ENCODE measurements around the gene CPS1. TPM values are rescaled to one million over a fixed set of nuclear protein-coding genes. Genes with fewer than 3 reads are reported as not detected.

CPS1 gene
- polyA plus RNA-seq, 1 donor = 657 TPM

DNA sequence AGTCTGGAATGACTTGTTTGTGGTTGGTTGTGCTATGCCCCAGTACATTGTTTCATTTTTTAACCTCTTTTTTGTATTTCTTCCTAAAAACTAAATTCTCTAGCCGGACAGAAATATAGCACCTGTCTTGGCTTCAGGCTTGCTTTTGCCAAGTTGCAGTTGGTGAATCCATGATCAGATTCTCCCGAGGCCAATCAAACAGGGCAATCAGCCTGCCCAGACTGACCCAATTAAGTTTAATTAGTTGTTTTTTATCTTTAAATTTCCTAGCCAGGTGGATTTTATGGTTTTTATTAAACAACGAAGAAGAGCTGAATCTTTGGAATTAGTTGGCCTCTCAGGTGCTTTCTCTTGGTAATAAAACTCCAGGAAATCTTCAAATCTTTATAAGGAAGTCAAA is 162.1 kb downstream of the CPS1 start:
- no peaks in the 10 kb centered on the region for H3K36me3 ChIP-seq (ENCODE audit: control insufficient read depth, insufficient read depth, low read length)
- H3K9me3 ChIP-seq (ENCODE audit: control insufficient read depth, low read depth, low read length) = no peaks in the 10 kb centered on the region
- no peaks in the 10 kb centered on the region for H3K27me3 ChIP-seq (ENCODE audit: control insufficient read depth, insufficient read depth, low read length)
- no peaks in the 10 kb centered on the region for H3K4me1 ChIP-seq (ENCODE audit: control insufficient read depth, insufficient read depth, low read length)
- WGBS (ENCODE audit: insufficient coverage, low lambda C conversion rate) = 50% methylated on average over 1 of the region's 3 CpGs
- H3K4me3 ChIP-seq (ENCODE audit: low read length) = no peak overlapping the region
- H3K27ac ChIP-seq (ENCODE audit: low read length) = no peak overlapping the region
- no peak for DNase-seq

- Histone ChIP-seq H3K27me3 (ENCODE audit: control insufficient read depth, insufficient read depth, low read length) (no peaks in the 10 kb centered on the region), H3K4me1 (ENCODE audit: control insufficient read depth, insufficient read depth, low read length) (no peaks in the 10 kb centered on the region), H3K36me3 (ENCODE audit: control insufficient read depth, insufficient read depth, low read length) (no peaks in the 10 kb centered on the region), H3K9me3 (ENCODE audit: control insufficient read depth, low read depth, low read length) (no peaks in the 10 kb centered on the region), H3K27ac (ENCODE audit: low read length) (no peak overlapping the region), H3K4me3 (ENCODE audit: low read length) (no peak overlapping the region)
- no peak for DNase-seq
- no CpG with 5 or more reads among the region's 3 CpGs for WGBS (ENCODE audit: insufficient coverage, low lambda C conversion rate)
Observed at GRCh38 chr2:210722092-210722491, 165.7 kb downstream of the CPS1 start.

DNA sequence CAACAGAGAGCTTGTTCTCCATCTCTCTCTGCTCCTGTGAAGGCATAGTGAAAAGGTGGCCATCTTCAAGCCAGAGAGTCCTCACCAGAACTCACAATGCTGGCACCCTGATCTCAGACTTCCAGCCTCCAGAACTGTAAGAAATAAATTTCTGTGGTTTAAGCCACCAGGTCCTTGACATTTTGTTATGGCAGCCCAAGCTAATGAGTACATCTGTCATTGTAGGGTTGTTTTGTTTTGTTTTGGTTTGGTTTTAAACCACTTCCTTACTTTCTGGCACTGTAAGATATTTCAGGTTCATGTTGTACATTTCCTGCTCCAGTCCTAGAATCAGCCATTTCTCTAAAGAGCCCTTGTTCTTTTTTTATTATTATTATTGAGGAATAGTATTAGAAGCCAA is 171.2 kb downstream of the CPS1 start:
- H3K9me3 ChIP-seq (ENCODE audit: control insufficient read depth, low read depth, low read length) = no peaks in the 10 kb centered on the region
- DNase-seq = no peak
- no peaks in the 10 kb centered on the region for H3K36me3 ChIP-seq (ENCODE audit: control insufficient read depth, insufficient read depth, low read length)
- H3K27ac ChIP-seq (ENCODE audit: low read length) = no peak overlapping the region
- no peaks in the 10 kb centered on the region for H3K27me3 ChIP-seq (ENCODE audit: control insufficient read depth, insufficient read depth, low read length)
- H3K4me3 ChIP-seq (ENCODE audit: low read length) = no peak overlapping the region
- no peaks in the 10 kb centered on the region for H3K4me1 ChIP-seq (ENCODE audit: control insufficient read depth, insufficient read depth, low read length)

Other genes starting within 250 kb of the CPS1 start
- 10.9 TPM for gene MYL1, start 241.4 kb upstream of the CPS1 start, polyA plus RNA-seq
- gene LANCL1, start 79.8 kb upstream of the CPS1 start, polyA plus RNA-seq = 41.9 TPM